Hematopoietic multipotent progenitor cell (in vitro differentiated cells): ENCODE results near the gene PPP1CA. TPM values are rescaled to one million over a fixed set of nuclear protein-coding genes. Genes with fewer than 3 reads are reported as not detected.

Experiments used
- DNase-seq, 3 donors: peaks; one replicate each; pipeline ENCODE4 v3.0.0-alpha.2; 2011 to 2015; ENCODE audit warnings: low read depth in 2 of 3, low spot score in 2 of 3
- total RNA-seq: library from RNA; depleted of rRNA; stranded (reverse); fragments of >200 nt; gene quantifications from one replicate; pipeline ENCODE4 v1.2.3, GENCODE V29; 2012

PPP1CA gene
- total RNA-seq, 1 donor, result 328 TPM

DNA sequence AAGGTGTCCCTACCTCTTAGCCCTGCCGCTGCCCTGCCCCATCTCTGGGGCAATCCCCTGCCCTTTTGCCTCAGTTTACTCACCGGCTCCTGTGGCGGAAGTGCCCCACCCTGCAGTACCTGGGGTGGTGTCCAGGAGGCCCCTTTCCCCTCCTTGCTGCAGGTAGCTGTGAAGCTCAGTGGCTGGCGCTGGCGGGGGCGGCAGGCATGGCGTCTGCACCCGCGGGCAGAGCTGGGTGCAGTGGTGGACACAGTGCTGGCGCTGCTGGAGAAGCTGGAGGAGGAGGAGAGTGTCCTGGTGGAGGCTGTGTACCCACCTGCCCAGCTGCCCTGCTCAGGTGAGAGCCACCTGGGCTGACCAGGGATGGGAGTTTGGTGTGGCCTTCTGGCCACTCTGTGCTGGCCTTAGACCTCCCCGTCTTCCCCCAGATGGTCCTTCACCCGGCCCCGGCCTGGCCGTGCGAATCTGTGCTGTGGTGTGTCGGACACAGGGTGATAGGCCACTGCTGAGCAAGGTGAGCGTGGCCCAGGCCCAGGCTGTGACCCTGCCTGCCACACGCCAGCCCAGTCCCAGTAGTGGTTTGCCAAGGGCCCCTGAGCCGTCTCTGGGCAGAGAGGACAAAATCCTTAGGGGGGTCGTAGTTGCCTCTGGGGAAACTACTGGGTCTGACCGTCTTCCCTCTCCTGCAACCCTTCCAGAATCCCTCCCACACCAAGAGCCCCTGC lies 17.8 kb upstream of the PPP1CA start:
- no peak for DNase-seq

DNA sequence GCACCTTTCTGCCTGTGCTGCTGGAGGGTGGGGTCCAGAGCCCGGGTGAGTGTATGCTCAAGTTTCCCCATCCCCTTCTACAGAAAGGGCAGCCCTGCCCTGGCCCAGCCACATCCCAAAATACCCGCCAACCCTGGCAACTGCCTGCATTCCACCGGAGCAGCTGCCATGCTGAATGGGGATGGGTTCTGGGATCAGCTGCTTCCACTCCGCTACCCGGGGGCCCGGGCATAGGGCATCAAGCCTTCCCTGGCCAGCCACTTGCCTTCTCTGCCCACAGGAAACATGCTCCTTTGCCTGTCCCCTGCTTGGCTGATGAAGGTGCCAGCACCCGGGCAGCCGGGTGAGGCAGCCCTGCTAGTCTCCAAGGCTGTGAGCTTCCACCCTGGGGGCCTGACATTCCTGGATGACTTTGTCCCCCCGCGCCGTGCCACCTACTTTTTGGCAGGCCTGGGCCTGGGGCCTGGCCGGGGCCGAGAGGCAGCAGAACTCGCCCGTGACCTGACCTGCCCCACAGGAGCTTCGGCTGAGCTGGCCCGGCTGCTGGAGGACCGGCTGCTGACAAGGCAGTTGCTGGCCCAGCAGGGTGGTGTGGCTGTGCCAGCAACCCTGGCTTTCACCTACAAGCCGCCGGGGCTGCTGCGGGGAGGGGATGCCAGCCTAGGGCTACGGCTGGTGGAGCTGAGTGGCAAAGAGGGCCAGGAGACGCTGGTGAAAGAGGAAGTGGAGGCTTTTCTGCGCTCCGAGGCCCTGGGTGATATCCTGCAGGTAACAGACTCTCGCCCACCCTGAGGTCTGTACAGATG lies 17.0 kb upstream of the PPP1CA start:
- DNase-seq, result peak in 2 of 3 donors; percentile 70 to 86

DNA sequence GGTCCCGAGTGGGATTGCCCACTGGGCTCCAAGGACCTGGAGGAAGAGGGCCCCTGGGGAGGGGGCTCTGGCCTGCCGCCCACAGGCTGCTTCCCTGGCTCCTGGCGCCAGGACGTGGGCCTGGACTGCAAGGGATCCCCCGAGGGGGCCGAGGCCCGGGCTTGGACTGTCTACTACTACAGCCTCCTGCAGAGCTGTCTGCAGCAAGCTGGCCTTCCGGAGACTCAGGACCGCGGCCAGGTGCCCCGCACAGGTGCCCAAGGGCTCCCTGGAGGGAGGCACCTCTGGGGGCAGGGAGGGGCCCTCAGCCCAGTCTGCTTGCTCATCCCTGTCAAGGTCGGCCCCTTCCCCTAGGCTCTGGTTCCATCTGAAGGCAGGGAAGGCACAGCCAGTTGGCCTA lies 15.8 kb upstream of the PPP1CA start:
- no peak for DNase-seq

DNA sequence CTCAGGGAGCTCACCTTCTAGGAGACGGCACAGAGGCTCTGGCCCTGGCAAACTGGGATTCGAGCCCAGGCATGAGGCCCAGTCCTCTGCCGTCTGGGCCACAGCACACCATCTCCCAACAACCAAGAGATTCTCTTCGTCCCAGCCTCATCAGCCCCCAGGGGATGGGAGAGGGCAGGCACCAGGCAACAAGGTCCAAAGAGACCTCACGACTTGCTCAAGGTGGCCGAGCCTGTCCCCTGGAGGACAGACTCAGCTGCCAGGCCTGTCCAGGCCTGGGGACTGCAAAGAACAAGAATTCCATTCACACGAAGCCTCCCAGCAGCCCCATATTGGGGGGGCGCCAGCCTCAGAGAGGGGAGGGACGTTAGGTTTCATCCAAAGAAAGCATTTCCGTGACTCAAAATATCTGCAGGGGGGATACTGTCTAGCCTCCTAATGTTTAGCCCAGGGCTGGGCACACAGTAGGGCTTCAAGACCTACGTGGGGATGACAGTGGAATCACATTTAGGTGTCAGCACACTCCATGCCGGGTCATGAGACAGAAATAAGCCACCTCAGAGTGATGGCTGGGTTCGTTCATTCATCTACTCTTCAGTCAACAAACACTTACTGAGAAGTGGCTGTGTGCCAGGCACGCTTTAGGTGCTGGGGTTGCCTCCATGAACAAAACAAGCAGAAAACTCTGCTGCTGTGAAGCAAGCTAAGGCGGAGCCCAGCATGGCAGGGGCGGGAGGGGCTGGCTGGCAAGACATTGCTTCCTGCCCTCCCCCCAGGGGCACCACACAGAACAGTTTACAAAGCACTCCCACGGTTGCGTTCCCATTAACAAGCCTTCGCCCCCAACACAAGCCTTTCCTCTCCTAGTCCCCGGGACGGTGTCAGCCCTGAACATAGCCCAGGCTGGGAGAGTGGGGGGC lies 15.0 kb upstream of the PPP1CA start:
- DNase-seq, result peak in 2 of 3 donors; percentile 58 to 67

DNA sequence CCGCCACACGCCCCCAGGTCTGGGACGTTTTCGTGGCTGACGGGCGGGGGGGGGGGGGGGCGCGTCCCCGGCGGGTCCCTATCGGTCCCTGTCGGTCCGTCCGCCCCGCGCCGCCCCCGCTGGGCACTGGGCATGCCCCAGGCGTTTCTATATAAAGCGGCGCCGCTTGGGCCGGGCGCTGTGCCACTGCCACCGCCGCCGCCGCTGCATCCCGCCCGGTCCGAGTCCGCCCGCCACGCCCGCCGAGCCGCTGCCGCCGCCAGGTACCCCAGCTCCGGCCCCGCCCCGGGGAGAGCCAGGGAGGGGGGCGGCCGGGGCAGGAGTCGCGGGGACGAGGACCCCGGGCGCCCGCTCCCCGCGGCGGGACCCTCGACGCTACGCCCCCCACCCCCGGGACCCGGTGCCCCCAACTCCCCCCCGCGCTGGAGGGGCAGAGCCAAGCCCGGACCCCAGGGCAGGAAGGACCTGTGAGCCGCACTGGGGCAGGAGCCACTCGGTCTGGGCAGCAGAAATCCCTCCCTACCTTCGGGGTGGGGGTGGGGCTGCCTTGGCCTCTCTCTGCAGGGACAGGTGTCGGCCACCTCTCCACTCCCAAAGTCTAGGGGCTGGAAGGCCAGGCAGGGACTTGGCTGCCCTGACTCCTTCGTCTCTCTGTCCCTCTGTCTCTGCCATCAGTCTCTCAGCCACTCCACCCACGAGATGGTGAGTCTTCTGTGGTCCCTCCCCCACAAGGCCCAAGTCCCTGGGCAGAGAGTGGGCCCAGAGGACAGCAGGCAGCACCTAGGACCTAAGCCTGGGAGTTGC lies 14.0 kb upstream of the PPP1CA start, which contains the start of gene CARNS1:
Gene CARNS1, plus strand, starts transcription at position 178 of the 804 bp plus-strand sequence. Its CDS starts 522 bp downstream, at position 700.
- no peak for DNase-seq

DNA sequence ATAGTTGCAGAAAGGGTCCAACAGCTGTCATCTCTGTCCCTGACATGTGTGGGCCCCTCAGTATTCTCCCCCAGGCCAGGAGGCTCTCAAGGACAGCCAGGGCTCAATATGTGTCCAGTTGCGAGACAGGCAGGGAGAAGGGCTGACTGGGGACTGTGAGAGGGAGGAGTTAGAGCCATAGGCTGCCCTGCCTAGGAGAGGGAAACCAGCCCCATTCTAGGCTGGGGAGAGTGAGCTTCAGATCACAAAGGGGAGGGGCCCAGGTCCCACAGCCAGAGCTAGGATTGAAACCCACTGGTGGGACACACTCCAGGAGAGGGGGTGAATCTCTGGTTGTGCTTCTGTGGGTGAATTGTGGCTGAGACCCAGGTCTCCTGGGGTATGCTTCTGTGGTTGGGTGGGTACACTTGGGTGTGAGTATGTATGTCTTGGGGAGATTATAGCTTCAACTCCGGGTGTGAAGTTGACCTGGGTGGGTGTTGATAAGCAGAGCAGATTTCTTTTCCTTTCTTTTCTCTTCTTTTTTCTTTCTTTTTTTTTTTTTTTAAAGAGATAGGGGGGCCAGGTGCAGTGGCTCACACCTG lies 11.7 kb upstream of the PPP1CA start:
- DNase-seq, result no peak

DNA sequence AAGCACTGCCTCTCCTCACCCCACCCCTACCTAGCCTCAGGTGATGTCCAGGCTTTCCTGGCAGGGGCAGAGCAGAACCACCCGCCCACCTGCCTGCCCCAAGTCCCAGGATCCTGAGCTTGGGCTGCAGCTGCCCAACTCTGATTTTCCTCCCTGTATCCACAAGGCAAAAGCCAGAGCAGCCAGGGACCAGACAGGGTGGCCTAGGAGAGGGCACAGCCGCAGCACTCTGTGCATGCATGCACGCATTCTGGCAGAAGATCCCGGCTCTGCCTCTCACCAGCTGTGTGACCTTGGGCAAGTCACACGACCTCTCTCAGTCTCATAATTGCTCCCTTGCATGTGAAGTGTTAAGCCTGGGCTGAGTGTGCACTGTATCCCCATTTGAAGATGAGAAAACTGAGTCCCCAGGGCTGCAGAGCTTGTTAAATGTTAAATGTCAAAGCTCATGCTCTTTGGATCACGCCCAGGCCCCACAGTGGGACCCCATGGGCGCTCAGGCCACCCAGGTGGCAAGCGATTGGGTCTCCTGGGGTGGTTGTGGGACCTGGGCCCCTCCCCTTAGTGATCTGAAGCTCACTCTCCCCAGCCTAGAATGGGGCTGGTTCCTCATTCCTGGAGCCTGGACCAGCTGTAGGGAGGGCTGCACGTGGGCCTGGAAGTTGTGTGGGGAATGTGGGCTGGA lies 11.0 kb upstream of the PPP1CA start:
- DNase-seq, result no peak

DNA sequence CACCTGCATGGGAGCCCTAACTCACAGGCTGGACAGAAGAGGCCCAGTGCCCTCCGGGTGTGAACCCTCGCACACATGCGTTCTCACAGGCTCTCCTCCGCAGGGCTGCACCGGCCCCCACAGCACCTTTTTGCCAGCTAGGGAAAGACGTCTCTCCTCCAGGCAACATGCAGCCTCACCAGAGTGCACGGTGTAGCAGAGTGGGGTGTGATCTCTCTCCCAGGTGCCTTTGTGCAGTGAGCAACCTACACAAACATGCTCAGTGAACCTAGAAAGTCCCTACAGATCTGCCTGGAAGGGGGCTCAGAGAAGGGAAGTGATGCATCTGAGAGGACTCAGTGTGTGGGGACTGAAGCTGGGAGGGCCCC lies 10.1 kb upstream of the PPP1CA start:
- DNase-seq, result no peak

DNA sequence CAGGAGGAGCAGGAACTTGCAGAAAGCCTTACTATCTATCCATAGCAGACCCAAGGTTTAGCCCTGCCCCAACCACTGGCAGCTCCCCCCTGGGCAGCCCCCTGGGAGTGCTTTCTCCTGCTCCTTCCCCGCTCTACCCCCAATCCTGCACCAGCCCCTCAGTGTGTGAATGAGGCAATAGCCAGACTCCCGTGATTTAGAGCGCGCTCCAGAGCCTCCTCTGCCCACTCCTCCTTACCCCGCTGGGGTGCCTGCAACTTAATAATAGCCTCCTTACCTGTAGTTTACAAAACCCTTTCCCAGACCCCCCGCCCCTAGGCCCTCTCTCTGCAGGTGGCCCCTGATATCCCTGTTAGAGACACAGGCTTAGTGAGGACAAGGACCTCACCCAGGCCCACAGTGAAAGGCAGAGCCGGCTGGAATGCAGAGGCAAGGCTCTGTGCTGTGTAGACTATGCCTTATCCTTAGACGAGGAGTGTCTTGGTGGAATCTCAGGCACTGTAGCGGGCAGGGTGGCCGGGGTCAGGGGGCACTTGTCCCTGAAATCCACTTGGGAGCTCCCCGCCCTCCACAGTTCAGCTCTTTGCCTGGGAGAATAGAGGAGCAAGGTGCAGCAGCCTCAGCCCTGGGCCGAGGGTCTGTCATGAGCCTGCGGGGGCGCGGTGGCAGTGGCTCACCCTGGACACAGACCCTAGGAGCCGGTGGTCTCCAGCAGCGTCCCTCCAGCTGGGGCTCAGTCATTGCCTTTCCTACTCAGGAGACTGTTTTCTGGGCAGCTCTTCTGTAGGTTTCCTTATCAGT lies 9.5 kb upstream of the PPP1CA start:
- DNase-seq, result no peak

DNA sequence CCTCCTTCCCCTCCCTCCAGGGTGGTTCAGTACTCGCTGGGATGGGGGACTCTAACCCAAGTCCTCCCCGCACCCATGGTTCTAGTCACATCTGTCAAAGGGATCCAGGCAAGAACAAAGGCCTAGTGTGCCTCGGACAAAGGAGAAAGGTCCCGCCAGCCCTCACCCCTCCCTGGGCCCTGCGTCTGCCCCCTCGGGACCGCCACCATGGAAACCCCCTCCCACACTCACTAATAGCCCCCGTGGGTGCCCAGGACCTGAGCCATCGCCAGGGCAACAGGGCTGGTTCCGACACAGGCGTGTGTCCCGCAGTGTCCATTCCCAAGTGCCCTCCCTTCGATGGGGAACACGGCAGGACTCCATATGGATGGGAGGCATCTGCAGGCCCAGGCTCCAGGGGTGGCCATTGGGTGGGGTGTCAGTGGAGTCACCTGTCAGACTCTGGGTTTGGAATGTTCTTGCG lies 8.7 kb upstream of the PPP1CA start:
- no peak for DNase-seq

DNA sequence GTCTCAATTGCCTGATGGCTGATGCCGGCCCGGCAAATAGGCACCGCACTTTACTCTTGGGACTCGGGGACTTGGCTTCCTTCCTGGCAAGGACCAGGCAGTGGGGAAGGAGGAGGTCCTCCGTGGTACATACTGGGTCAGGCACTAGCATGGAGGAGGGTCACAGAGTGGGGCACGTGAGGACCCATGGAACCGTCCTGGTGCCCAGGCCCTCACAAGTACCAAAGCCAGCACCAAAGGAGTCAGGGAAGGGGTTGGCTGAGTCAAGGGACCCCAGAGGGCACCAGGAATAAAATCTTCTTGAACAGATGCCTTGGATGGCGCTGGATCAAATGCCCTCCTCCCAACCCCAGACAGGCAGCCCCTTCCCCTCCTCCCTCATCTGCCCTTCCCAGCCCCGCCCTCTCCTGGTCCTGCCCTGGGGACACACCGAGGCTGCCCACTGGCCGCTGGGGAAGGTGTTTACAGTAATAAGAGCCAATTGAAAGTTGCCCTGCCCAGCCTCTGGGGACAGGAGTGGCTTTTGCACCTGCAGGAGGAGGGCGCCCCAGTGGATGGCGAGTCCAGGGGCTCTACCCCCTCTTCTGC lies 8.2 kb upstream of the PPP1CA start:
- no peak for DNase-seq

DNA sequence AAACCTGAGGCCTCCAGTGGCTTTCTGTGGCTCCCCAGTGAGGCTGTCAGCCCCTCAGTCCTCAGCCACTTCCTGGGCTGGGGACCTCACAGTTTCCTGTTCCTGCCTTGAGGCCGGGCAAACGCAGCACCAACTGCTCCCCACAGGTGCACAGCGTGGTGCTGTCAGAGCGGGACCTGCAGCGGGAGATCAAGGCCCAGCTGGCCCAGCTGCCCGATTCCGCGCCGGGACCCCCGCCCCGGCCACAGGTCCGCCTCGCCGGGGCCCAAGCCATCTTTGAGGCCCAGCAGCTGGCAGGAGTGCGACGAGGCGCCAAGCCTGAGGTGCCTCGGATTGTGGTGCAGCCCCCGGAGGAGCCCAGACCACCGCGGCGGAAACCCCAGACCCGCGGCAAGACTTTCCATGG lies 7.6 kb upstream of the PPP1CA start:
- DNase-seq, result peak in 2 of 3 donors; percentile 76 to 88

DNA sequence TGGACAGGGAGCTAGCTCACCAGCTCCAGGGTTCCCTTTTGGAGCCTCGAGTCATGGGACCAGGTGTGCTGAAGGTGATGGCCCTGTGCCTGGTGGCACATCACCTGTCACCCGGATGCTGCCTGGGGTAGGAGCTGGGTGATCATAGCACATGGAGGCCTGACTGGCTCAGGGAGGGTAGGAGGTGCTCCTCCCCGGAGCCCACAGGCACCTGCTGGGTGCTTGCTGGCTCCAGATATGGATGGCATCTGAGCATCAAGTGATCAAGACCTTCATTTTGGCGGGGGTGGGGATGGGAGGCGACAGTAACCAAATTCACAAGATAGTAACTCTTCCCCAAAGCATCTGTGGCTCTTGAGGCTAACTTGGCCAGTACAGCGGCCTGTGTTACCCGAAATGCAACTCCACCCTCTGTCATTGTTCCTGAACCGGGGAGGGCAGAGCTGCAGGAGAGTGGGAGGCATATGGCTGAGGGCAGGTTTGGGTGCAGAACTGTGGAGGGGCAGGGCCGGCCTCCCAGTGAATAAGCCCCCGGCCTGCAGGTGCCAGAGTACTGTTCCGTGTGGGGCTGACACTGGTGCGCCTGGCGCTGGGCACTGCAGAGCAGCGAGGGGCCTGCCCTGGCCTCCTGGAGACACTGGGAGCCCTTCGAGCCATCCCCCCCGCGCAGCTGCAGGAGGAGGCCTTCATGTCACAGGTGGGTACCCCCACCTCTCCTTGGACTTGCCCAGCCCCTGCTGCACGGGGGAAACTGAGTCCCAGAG lies 7.0 kb upstream of the PPP1CA start:
- DNase-seq, result no peak

DNA sequence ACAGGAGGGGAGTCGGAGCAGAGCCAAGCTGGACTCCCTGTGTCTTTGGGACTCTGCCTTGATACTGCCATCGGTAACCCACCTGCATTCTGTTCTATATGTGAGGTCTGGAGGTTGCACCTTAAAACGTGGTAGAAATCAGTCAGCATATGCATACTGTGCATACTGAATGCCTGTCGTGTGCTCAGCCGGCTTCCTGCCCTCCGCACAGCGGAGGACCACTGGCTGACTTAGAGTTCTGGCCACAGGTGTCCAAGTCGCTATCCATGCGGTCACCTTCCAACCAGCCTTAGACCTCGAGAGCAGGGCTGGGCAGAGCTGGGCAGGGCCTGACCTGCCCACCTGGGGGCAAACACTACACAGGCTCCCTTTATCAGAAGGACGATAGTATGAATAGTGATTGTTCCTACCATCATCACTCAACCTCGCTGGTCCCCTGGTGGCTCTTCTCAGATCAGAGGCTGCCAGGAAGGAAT lies 6.1 kb upstream of the PPP1CA start:
- no peak for DNase-seq

DNA sequence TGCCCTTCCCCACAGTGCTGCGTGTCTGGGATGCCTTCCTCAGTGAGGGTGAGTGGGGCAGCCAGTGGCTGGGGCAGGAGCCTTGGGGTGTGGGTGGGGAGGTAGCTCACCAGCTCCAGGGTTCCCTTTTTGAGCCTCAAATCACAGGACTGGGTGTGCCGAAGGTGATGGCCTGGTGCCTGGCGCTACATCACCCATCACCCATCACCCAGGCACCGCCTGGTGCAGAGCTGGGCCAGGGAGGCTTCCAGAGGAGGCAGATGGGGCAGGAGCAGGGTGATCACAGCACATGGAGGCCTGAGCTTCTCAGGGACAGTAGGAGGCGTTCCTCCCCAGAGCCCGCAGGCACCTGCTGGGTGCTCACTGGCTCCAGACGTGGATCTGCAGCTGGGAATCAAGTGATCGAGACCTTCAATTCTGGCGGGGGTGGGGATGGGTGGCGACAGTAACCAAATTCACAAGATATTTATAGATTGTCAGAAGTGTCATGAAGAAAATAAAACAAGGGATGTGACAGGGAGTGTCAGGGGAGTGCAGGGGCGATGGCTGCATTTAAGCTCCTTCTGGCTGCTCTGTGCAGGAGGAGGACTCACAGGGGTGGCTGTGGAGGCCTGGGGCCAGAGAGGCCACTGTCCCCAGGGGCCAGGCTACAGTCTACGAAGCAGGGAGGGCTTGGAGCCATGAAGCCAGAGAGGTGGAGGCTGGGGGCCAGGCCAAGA lies 5.5 kb upstream of the PPP1CA start:
- DNase-seq, result no peak

DNA sequence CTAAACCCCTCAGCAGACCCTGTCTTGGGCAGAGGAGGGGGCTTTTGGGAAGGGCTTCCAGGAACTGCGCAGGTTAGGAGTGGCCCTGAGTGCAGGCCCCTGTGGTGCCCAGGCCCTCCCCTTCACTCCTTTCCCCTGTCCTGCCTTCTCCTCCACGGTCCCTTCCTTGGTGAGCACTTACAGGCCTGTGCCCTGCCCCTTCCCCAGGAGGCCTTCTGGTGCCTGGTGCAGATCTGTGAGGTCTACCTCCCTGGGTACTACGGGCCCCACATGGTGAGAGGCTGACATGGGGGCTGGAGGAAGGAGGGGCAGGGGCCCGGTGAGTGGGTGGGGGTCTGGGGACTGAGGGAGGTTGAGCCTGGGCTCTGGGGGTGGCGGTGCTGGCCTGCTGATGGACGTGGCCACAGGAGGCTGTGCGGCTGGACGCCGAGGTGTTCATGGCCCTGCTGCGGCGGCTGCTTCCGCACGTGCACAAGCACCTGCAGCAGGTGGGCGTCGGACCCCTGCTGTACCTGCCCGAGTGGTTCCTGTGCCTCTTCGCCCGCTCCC lies 4.8 kb upstream of the PPP1CA start:
- no peak for DNase-seq
